Panc1 (cell line): ENCODE results near the gene TUBA1C. TPM values are rescaled to one million over a fixed set of nuclear protein-coding genes. Genes with fewer than 3 reads are reported as not detected.
"Not testable (repeated sequence)": the region's sequence is repeated elsewhere in the genome, so short reads cannot be mapped to it uniquely, and the experiment has no call there.

Source experiments
- ATAC-seq: fragments of 200-7000 bp; cut with Tn5 transposase; 2 replicates; pipeline ENCODE4 v1.9.1; 2020; ENCODE audit warnings: mild to moderate bottlenecking, moderate library complexity
- BruUV-seq: library from RNA; stranded (reverse); fragments of 400-500 nt; replicated peaks from 2 replicates; lab custom pipeline; 2021; lab: Mats Ljungman, UMichigan
- CTCF ChIA-PET: fragments of 300-600 bp; sonication (Branson Sonifier 250); formaldehyde crosslinking; loops from one replicate; lab custom pipeline; 2022; ENCODE audit warnings: antibody characterized with exemption; lab: Charles Lee
- POLR2A ChIA-PET: fragments of 300-600 bp; sonication (Branson Sonifier 250); formaldehyde crosslinking; loops from one replicate; lab custom pipeline; 2022; ENCODE audit warnings: antibody characterized with exemption; lab: Charles Lee
- DNase-seq: peaks from one replicate; pipeline ENCODE4 v3.0.0-alpha.2; 2010; ENCODE audit warnings: low read depth, low spot score
- H3K27ac ChIP-seq: 2 replicates; pipeline ENCODE4 v1.5.1; 2011; ENCODE audit warnings: mild to moderate bottlenecking, low read length, inconsistent platforms
- H3K27me3 ChIP-seq: fragments of 200-500 bp; sonication (Bioruptor generic); 2 replicates; pipeline ENCODE4 v1.6.0; 2014; ENCODE audit warnings: low read length, inconsistent platforms; ENCODE audit not compliant: control insufficient read depth, insufficient read depth
- H3K36me3 ChIP-seq: fragments of 200-500 bp; sonication (Bioruptor generic); 2 replicates; pipeline ENCODE4 v1.5.1; 2014; ENCODE audit warnings: inconsistent platforms, mild to moderate bottlenecking, low read length, moderate library complexity; ENCODE audit not compliant: control insufficient read depth, insufficient read depth
- H3K4me1 ChIP-seq: 2 replicates; pipeline ENCODE4 v1.5.1; 2011; ENCODE audit warnings: inconsistent platforms, mild to moderate bottlenecking, low read length, moderate library complexity; ENCODE audit not compliant: control insufficient read depth, insufficient read depth
- H3K4me3 ChIP-seq, 2 experiments: 2 replicates each; pipeline ENCODE4 v1.5.1; 2011 to 2012; ENCODE audit warnings: low read depth in 2 of 2, low read length in 2 of 2, mild to moderate bottlenecking in 2 of 2, inconsistent platforms in 1 of 2, moderate library complexity in 1 of 2
- H3K9me3 ChIP-seq: fragments of 200-500 bp; sonication (Bioruptor generic); 2 replicates; pipeline ENCODE4 v1.5.1; 2014; ENCODE audit warnings: low read depth, mild to moderate bottlenecking, inconsistent platforms, low read length, moderate library complexity; ENCODE audit not compliant: control insufficient read depth, insufficient read depth
- CTCF ChIP-seq: fragments of 450-650 bp; IDR thresholded peaks from 2 replicates; pipeline ENCODE4 v1.5.1; 2017; ENCODE audit warnings: mild to moderate bottlenecking
- POLR2AphosphoS5 ChIP-seq: IDR thresholded peaks from 2 replicates; pipeline ENCODE4 v1.6.1; 2012; ENCODE audit warnings: mild to moderate bottlenecking, low read depth, low read length, moderate library complexity
- REST ChIP-seq, 2 experiments: IDR thresholded peaks; 2 replicates each; pipeline ENCODE4 v1.6.1; 2011 to 2012; ENCODE audit warnings: low read depth in 2 of 2, control low read depth in 1 of 2, low read length in 1 of 2, mild to moderate bottlenecking in 1 of 2, moderate library complexity in 1 of 2; ENCODE audit not compliant: insufficient read depth in 1 of 2
- SIN3A ChIP-seq: IDR thresholded peaks from 2 replicates; pipeline ENCODE4 v1.6.1; 2012; ENCODE audit warnings: low read depth, mild to moderate bottlenecking, low read length, moderate library complexity, borderline replicate concordance; ENCODE audit not compliant: insufficient read depth
- TCF7L2 ChIP-seq: IDR thresholded peaks from 2 replicates; pipeline ENCODE4 v1.6.1; 2011; ENCODE audit warnings: mild to moderate bottlenecking, low read depth, low read length, inconsistent platforms
- in situ Hi-C: cut with HindIII; loops from 2 replicates; pipeline ENCODE4 v1.10.0; 2016; ENCODE audit warnings: low sequenced_read_pairs, low pct_unique_long_range_greater_than_20kb
- intact Hi-C: fragments of 100-400 bp; cut with micrococcal nuclease; formaldehyde crosslinking; loops from one replicate; pipeline ENCODE4 v1.10.0; 2022; ENCODE audit not compliant: unreplicated experiment
- total RNA-seq: library from RNA; stranded (reverse); gene quantifications from one replicate; pipeline ENCODE4 v1.2.1, GENCODE V29; 2021; ENCODE audit not compliant: unreplicated experiment

Gene TUBA1C
- total RNA-seq, 1 experiment from 2014 or later: 524 TPM

GRCh38 chr12:49282302-49282701 lies 17.4 kb downstream of the TUBA1C start:
- intact Hi-C loops: no loop called here
- no peaks in the 10 kb centered on the region for H3K36me3 ChIP-seq
- ChIA-PET POLR2A (interaction anchor here (0.7 kb wide), 1 partner anchor 13 kb away, joined by 5 read pairs; the partner anchor contains the start of gene PRPH), CTCF (interaction anchor here (0.6 kb wide), 1 partner anchor 74 kb away, joined by 4 read pairs; no protein-coding TSS in a partner anchor)
- no peak overlapping the region for H3K27ac ChIP-seq
- H3K9me3 ChIP-seq: no peaks in the 10 kb centered on the region
- no peak for ATAC-seq
- H3K4me3 ChIP-seq: no peak overlapping the region
- BruUV-seq: no TSS peak
- H3K27me3 ChIP-seq: no peaks in the 10 kb centered on the region
- TF ChIP-seq TCF7L2: no peak
- TF ChIP-seq SIN3A: no peak
- no peak for TF ChIP-seq POLR2AphosphoS5
- TF ChIP-seq REST (IDR thresholded peaks at IDR 0.05; ENCODE audit: insufficient read depth in 1 of 2, low read depth in 2 of 2, low read length in 1 of 2): no peak
- TF ChIP-seq CTCF: no peak
- H3K4me1 ChIP-seq: no peaks in the 10 kb centered on the region
- in situ Hi-C loops: no loop called here
- DNase-seq: no peak

- BruUV-seq, intact Hi-C loops, H3K4me3 ChIP-seq, H3K36me3 ChIP-seq, DNase-seq, H3K9me3 ChIP-seq, ATAC-seq, H3K27ac ChIP-seq, H3K27me3 ChIP-seq, H3K4me1 ChIP-seq, in situ Hi-C loops: not testable (repeated sequence)
- ChIA-PET POLR2A (interaction anchor here (0.7 kb wide), 1 partner anchor 12 kb away, joined by 5 read pairs; the partner anchor contains the start of gene PRPH), CTCF (interaction anchor here (0.6 kb wide), 1 partner anchor 74 kb away, joined by 4 read pairs; no protein-coding TSS in a partner anchor)
Measured at GRCh38 chr12:49282740-49283375, 18.0 kb downstream of the TUBA1C start.
